Bronchial epithelial cell (primary cell): ENCODE results near the gene BLVRB. TPM values are rescaled to one million over a fixed set of nuclear protein-coding genes. Genes with fewer than 3 reads are reported as not detected.
"Not testable (repeated sequence)": the region's sequence is repeated elsewhere in the genome, so short reads cannot be mapped to it uniquely, and the experiment has no call there.

Experiments used
- DNase-seq: peaks from one replicate; pipeline ENCODE4 v3.0.0-alpha.2; 2010; ENCODE audit warnings: low read depth
- FAIRE-seq: peaks from 2 replicates; lab custom pipeline; 2011; peaks lifted over from hg19 to GRCh38; lab: Jason Lieb, UNC
- H3K27me3 ChIP-seq: 2 replicates; pipeline ENCODE4 v1.5.1; 2011; ENCODE audit warnings: low read length; ENCODE audit not compliant: control insufficient read depth, insufficient read depth
- H3K36me3 ChIP-seq: 2 replicates; pipeline ENCODE4 v1.5.1; 2011; ENCODE audit warnings: low read length; ENCODE audit not compliant: control insufficient read depth, insufficient read depth
- H3K4me3 ChIP-seq: 2 replicates; pipeline ENCODE4 v1.5.1; 2011; ENCODE audit warnings: mild to moderate bottlenecking, low read depth, low read length, control low read depth
- CTCF ChIP-seq: IDR thresholded peaks from 2 replicates; pipeline ENCODE4 v1.5.1; 2011; ENCODE audit warnings: mild to moderate bottlenecking, moderate library complexity, low read length, control low read depth, inconsistent platforms; ENCODE audit not compliant: insufficient read depth, severe bottlenecking
- total RNA-seq: library from RNA; depleted of rRNA; stranded (reverse); fragments of >200 nt; gene quantifications from 2 replicates; pipeline ENCODE4 v1.2.1, GENCODE V29; 2014

BLVRB gene
- total RNA-seq, 1 donor from 2014 or later = 682 TPM

- Histone ChIP-seq H3K36me3 (peaks cover 14% of the 10 kb centered on the region), H3K4me3 (no peak overlapping the region), H3K27me3 (no peaks in the 10 kb centered on the region)
- TF ChIP-seq CTCF = no peak
- DNase-seq (no peak), FAIRE-seq (no peak)
These were observed 5.4 kb downstream of the BLVRB start for GRCh38 chr19:40460185-40460584.

- no peaks in the 10 kb centered on the region for H3K27me3 ChIP-seq
- H3K36me3 ChIP-seq = peaks cover 14% of the 10 kb centered on the region
- TF ChIP-seq CTCF = no peak
- no peak for DNase-seq
- H3K4me3 ChIP-seq = no peak overlapping the region
- FAIRE-seq = no peak
These were observed 7.0 kb downstream of the BLVRB start for GRCh38 chr19:40458597-40458974.

GRCh38 chr19:40457953-40458596 lies 7.5 kb downstream of the BLVRB start:
- H3K4me3 ChIP-seq = no peak overlapping the region
- no peaks in the 10 kb centered on the region for H3K27me3 ChIP-seq
- peaks cover 14% of the 10 kb centered on the region for H3K36me3 ChIP-seq
- FAIRE-seq (no peak), DNase-seq (no peak)
- no peak for TF ChIP-seq CTCF

GRCh38 chr19:40457048-40457447 lies 8.5 kb downstream of the BLVRB start:
- Histone ChIP-seq H3K36me3 (peaks cover 15% of the 10 kb centered on the region), H3K27me3 (no peaks in the 10 kb centered on the region), H3K4me3 (no peak overlapping the region)
- no peak for DNase-seq
- TF ChIP-seq CTCF = no peak
- FAIRE-seq = no peak

- peak; percentile 94 for DNase-seq
- H3K4me3 ChIP-seq, FAIRE-seq, H3K27me3 ChIP-seq: not testable (repeated sequence)
- H3K36me3 ChIP-seq = peaks cover 17% of the 10 kb centered on the region
These were observed 11.6 kb downstream of the BLVRB start for GRCh38 chr19:40453943-40454342.

GRCh38 chr19:40453151-40453735 lies 12.3 kb downstream of the BLVRB start:
- no peaks in the 10 kb centered on the region for H3K27me3 ChIP-seq
- peak; percentile 72 for DNase-seq
- no peak for FAIRE-seq
- no peak for TF ChIP-seq CTCF
- H3K4me3 ChIP-seq = no peak overlapping the region
- H3K36me3 ChIP-seq = peaks cover 15% of the 10 kb centered on the region
